ENCODE measurements around the gene KRTAP9-1.
"Not testable (repeated sequence)": the region's sequence is repeated elsewhere in the genome, so short reads cannot be mapped to it uniquely, and the experiment has no call there.

Gene KRTAP9-1

GRCh38 chr17:41178843-41179616 is 10.7 kb upstream of the KRTAP9-1 start:
- DNase-seq (ENCODE audit: low read depth) = no peak

GRCh38 chr17:41184480-41184961 is 5.2 kb upstream of the KRTAP9-1 start, which contains the start of gene KRTAP4-1:
KRTAP4-1 (minus strand) TSS chr17:41184911; CDS start chr17:41184854, 57 bp downstream.
- no peak for DNase-seq (ENCODE audit: low read depth)

GRCh38 chr17:41185001-41185400 is 4.7 kb upstream of the KRTAP9-1 start:
- DNase-seq (ENCODE audit: low read depth) = no peak

- no peak for DNase-seq (ENCODE audit: low read depth)
Observed at GRCh38 chr17:41186872-41187271, 2.8 kb upstream of the KRTAP9-1 start.

GRCh38 chr17:41190328-41190727 is 641 bp downstream of the KRTAP9-1 start:
- no peak for DNase-seq (ENCODE audit: low read depth)

- no peak for DNase-seq (ENCODE audit: low read depth)
Observed at GRCh38 chr17:41196068-41196467, 6.4 kb downstream of the KRTAP9-1 start.

- no peak for DNase-seq (ENCODE audit: low read depth)
Observed at GRCh38 chr17:41199421-41200078, 9.9 kb downstream of the KRTAP9-1 start.

GRCh38 chr17:41211845-41212466 is 22.3 kb downstream of the KRTAP9-1 start:
- no peak for DNase-seq (ENCODE audit: low read depth)

- DNase-seq (ENCODE audit: low read depth) = no peak
Observed at GRCh38 chr17:41212524-41213169, 23.0 kb downstream of the KRTAP9-1 start.

GRCh38 chr17:41215681-41216080 is 26.0 kb downstream of the KRTAP9-1 start:
- DNase-seq (ENCODE audit: low read depth) = no peak

GRCh38 chr17:41223821-41224220 is 34.1 kb downstream of the KRTAP9-1 start:
- no peak for DNase-seq (ENCODE audit: low read depth)

GRCh38 chr17:41226051-41226450 is 36.4 kb downstream of the KRTAP9-1 start:
- no peak for DNase-seq (ENCODE audit: low read depth)

- not testable (repeated sequence) for DNase-seq (ENCODE audit: low read depth)
Observed at GRCh38 chr17:41226598-41227095, 37.0 kb downstream of the KRTAP9-1 start, which contains the start of gene KRTAP9-2. KRTAP9-2 (plus strand) TSS chr17:41226648; CDS start chr17:41226655, 7 bp downstream.

GRCh38 chr17:41230094-41230493 is 40.4 kb downstream of the KRTAP9-1 start:
- no peak for DNase-seq (ENCODE audit: low read depth)

GRCh38 chr17:41231731-41232130 is 42.0 kb downstream of the KRTAP9-1 start:
- DNase-seq (ENCODE audit: low read depth) = no peak

- not testable (repeated sequence) for DNase-seq (ENCODE audit: low read depth)
Observed at GRCh38 chr17:41232399-41233105, 42.9 kb downstream of the KRTAP9-1 start, which contains the start of gene KRTAP9-3. KRTAP9-3 (plus strand) TSS chr17:41232449; CDS start chr17:41232502, 53 bp downstream.

- not testable (repeated sequence) for DNase-seq (ENCODE audit: low read depth)
Observed at GRCh38 chr17:41237116-41237515, 47.4 kb downstream of the KRTAP9-1 start.

- not testable (repeated sequence) for DNase-seq (ENCODE audit: low read depth)
Observed at GRCh38 chr17:41237949-41238437, 48.3 kb downstream of the KRTAP9-1 start, which contains the start of gene KRTAP9-8. KRTAP9-8 (plus strand) TSS chr17:41237999; CDS start chr17:41238052, 53 bp downstream.

Measured in fibroblast of the conjunctiva (primary cell).